Astrocyte of the spinal cord (primary cell): Measurements from ENCODE around the gene NELL2.

Experiments used
- DNase-seq: peaks from one replicate; pipeline ENCODE4 v3.0.0; 2011; ENCODE audit warnings: low read depth, low spot score
- H3K4me3 ChIP-seq: 2 replicates; pipeline ENCODE4 v1.5.1; 2011; ENCODE audit warnings: low read depth, mild to moderate bottlenecking, low read length, moderate library complexity
- in situ Hi-C: cut with HindIII; loops from 2 replicates; pipeline ENCODE4 v1.10.0; 2017; ENCODE audit warnings: low sequenced_read_pairs
- TF ChIP-seq, protein P1 (sequence below): IDR thresholded peaks from 2 replicates; pipeline ENCODE4 v1.5.1; 2012; ENCODE audit warnings: low read depth, mild to moderate bottlenecking, low read length, inconsistent platforms

Gene NELL2

GRCh38 chr12:44477331-44477980, 398.7 kb downstream of the NELL2 start:
- no peak overlapping the region for H3K4me3 ChIP-seq
- TF ChIP-seq, protein P1, sequence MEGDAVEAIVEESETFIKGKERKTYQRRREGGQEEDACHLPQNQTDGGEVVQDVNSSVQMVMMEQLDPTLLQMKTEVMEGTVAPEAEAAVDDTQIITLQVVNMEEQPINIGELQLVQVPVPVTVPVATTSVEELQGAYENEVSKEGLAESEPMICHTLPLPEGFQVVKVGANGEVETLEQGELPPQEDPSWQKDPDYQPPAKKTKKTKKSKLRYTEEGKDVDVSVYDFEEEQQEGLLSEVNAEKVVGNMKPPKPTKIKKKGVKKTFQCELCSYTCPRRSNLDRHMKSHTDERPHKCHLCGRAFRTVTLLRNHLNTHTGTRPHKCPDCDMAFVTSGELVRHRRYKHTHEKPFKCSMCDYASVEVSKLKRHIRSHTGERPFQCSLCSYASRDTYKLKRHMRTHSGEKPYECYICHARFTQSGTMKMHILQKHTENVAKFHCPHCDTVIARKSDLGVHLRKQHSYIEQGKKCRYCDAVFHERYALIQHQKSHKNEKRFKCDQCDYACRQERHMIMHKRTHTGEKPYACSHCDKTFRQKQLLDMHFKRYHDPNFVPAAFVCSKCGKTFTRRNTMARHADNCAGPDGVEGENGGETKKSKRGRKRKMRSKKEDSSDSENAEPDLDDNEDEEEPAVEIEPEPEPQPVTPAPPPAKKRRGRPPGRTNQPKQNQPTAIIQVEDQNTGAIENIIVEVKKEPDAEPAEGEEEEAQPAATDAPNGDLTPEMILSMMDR = no peak
- in situ Hi-C loops = no loop called here
- DNase-seq = no peak

DNA sequence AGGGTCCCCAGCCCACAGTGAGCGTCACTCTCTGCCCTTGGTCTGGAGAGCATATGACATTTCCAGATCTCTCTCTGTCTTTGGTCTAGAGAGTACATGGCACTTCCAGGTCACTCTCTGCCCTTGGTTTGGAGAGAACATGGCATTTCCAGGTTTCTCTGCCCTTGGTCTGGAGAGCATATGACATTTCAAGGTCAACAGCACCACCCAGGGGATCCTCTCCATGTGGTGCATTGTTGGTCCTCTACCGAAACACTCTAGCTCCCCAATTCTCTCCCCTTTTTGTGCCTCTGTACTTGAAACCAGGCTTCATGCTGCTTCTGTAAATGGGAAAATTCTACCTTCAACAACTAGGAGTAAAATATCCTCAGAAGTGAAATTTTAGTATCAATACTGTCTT, 399.4 kb downstream of the NELL2 start:
- in situ Hi-C loops = no loop called here
- no peak overlapping the region for H3K4me3 ChIP-seq
- DNase-seq = no peak
- TF ChIP-seq, protein P1 = no peak

GRCh38 chr12:44465139-44465538, 411.0 kb downstream of the NELL2 start:
- no peak for DNase-seq
- TF ChIP-seq, protein P1 = no peak
- in situ Hi-C loops = no loop called here
- no peak overlapping the region for H3K4me3 ChIP-seq

DNA sequence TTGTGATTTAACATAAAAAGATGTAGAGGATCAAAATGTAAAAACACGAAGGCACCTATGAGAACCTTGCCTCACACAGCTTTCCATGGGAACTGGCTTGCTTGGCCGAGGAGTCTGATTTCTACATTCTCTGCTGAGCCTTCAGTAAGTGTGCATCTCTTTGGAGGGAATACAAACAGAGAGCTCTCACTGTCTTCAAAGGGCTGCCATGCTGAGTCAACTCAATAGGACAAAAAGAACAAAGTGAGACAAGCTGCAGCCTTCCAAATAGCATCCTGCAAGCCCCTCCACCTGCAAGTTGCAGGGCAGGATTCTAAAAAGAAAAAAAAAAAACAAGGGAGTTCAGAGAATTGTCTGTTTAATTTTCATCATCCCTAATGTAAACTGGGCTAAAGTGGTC, 411.9 kb downstream of the NELL2 start:
- TF ChIP-seq, protein P1 = no peak
- no peak for DNase-seq

DNA sequence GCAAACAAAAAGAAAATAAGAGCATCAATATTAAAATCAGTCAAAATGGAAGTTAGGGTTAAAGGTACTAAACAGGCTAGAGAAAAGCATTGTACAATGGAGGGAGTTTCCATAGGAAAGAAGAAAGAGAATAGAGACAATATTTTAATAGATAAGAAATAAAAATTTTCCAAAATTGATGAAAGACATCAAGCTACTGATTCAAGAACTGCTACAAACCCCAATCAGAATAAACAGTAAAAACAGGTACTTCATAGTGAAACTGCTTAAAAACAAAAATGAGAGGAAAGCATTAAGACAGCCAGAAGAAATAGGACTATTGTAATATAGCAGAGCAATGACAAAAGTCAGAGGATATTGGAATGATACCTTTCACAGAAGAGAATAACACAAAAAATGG, 413.4 kb downstream of the NELL2 start:
- no peak overlapping the region for H3K4me3 ChIP-seq
- in situ Hi-C loops = no loop called here
- TF ChIP-seq, protein P1 = no peak
- DNase-seq = no peak

More for the DNA sequence above, 411.9 kb downstream of the NELL2 start:
- H3K4me3 ChIP-seq = no peak overlapping the region
- in situ Hi-C loops = no loop called here

DNA sequence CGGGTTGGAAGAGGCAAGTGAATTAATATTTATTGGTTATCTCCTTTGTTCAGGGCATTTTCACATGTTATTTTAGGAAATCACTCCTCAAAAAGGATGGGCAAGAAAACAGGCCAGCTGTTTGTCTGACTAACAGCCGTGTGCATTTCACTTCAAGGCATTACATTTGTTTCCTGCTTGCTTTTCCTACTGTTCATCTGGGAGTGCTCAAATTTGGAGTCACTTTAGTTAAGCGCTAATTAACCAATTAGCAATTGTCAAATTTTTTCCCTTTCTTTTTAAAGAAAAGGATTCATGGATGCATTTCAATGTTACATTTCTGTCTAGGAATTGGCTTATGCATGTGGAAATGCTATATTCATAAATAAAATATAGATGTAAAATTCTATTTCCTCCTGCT, 415.9 kb downstream of the NELL2 start:
- H3K4me3 ChIP-seq = no peak overlapping the region
- no peak for DNase-seq
- in situ Hi-C loops = no loop called here
- TF ChIP-seq, protein P1 = no peak
